ENCODE data around the gene CENPH.
"Not testable (repeated sequence)": the region's sequence is repeated elsewhere in the genome, so short reads cannot be mapped to it uniquely, and the experiment has no call there.

The CENPH gene

DNA sequence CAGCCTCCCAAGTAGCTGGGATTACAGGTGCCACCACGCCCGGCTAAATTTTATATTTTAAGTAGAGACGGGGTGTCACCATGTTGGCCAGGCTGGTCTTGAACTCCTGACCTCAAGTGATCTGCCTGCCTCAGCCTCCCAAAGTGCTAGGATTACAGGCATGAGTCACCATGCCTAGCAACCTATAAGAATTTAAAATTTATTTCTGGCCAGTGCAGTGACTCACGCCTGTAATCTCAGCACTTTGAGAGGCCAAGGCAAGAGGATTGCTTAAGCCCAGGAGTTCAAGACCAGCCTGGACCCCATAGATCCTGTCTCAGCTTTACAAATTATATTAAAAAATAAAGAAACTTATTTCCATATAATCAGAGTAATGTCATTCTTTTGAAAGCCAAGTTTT, 66.6 kb downstream of the CENPH start:
- FAIRE-seq, result not testable (repeated sequence)

GRCh38 chr5:69257577-69257976, 68.2 kb downstream of the CENPH start:
- no peak for FAIRE-seq
